8988T (cell line): Measurements from ENCODE around the gene CKB.
"Not testable (repeated sequence)": the region's sequence is repeated elsewhere in the genome, so short reads cannot be mapped to it uniquely, and the experiment has no call there.

Experiments used
- DNase-seq: peaks from one replicate; pipeline ENCODE4 v3.0.0; 2011

CKB gene

GRCh38 chr14:103525430-103526246, 3.0 kb upstream of the CKB start:
- DNase-seq = not testable (repeated sequence)

DNA sequence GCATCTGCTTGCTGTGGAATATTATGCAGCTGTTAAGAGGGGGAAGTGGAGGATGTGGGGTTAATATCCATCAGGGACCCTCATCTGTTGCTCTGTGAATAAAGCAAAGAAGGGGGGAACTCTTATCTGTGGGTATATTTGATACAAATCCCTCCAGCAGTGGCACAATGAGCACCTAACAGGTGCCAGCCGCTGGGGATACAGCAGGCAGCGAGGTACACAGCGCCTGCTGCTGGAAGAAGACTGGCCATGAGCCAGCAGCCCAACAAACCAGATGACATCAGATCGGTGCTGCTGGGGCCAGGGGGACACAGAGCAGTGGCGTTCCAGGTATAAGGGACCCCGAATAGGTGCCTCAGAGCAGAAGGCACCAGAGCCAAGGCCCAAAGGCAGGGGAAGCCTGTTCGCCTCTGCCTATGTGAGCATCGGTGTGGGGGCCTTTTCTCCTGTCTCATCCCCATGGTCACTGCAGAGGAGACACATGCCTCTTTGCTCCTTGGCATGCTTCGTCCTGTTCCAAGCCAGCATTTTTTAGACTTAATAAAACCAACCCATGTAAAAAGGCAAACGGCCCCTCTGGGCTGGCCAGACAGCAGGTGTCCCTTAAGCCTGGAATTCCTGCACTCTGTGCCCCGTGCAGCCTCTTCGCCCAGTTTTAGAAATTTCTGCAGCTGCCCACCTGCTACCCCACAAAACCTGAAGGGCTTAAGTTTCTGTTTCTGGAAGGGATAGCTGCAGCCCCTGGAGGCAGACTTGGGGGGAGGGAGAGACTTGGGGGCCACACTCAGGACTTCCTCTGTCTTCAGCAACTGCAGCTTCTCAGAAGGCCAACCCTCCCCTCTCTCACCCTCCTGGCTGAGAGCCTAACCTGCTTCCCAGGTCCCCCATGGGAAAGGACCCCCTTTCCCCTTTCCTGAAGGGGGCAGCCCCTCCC, 1.6 kb upstream of the CKB start:
- DNase-seq = peak; percentile 41

DNA sequence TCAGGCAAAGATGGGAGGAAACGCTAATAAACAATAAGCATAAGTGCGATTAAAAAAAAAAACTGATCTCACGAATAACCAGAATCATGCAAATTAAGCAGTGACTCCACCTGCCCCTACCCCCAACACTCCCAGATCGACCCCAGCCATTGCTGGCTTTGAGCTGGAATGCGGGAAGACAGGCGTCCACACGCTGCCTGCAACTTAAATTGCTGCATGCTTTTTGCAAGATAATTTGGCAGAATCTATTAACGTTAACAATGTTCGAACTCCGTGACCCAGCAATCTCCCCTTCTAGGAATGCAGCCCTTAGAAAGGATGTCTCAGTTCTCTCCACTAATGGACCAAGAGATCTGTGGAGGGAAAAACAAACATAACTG, 935 bp upstream of the CKB start:
- DNase-seq = peak; percentile 41

DNA sequence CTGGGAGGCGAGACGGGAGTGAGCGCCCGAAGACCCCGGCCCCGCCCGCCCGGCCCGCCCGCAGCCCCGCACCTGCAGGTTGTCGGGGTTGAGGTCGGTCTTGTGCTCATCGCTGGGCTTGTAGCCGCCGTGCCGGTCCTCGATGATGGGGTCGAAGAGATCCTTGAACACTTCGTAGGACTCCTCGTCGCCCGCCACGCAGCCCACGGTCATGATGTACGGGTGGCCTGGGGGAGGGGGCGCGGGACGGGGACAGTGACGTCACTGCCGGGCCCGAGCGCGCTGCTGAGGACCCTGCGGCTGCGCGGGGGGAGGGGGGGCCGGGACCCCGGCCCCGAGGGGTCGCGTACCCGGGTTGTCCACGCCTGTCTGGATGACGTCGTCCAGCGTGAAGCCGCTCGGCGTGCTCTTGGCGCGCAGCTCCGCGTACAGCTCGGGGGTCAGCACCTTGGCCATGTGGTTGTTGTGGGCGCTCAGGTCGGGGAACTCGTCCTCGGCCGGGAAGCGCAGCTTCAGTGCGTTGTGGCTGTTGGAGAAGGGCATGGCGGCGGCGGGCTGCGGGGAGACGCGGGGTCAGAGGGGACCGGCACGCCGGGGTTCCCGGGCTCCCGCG, 573 bp downstream of the CKB start:
- peak; percentile 76 for DNase-seq

GRCh38 chr14:103521438-103521950, 1.1 kb downstream of the CKB start:
- DNase-seq = peak; percentile 89

DNA sequence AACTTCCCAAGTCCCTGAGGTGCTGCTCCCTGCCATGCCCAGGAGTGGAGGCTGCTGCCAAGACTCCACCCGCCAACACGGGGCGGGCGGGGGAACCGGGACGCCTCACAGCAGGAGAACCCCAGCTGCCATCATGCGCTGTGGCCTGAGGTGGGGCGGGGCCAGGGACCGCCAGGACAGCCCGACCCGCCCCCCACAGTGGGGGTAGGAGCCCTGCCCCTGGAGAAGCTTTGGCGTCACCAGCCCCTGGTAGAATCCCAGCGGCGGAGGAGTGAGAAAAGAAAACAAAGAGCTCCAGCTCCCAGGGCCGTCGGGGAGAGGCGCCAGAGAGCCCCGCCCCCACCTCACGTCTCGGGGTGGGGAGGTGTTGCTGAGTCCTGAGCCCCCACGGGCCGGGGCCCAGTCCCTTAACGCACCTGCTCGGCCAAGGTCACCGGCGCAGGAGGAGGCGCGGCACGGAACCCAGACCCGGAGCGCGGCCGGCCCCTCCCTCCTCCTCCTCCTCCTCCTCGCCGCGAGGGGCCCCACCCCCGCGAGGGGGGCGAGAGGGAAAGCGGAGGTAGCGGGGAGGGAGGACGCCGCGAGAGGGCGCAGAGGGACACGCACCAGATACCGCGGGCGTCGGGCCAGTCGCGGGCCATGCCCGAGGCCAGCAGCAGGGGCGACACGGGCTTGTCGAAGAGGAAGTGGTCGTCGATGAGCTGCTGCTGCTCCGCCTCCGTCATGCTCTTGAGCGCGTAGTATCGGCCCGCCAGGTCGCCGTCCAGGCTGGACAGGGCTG, 1.8 kb downstream of the CKB start:
- DNase-seq = peak; percentile 99

- no peak for DNase-seq
These were observed 2.4 kb downstream of the CKB start for GRCh38 chr14:103520269-103520656.

- DNase-seq = no peak
These were observed 2.8 kb downstream of the CKB start for GRCh38 chr14:103519837-103520212.

GRCh38 chr14:103519043-103519836, 3.4 kb downstream of the CKB start:
- peak; percentile 45 for DNase-seq

- peak; percentile 98 for DNase-seq
These were observed 4.1 kb downstream of the CKB start for GRCh38 chr14:103518422-103519042.

GRCh38 chr14:103517721-103518421, 4.8 kb downstream of the CKB start:
- DNase-seq = peak; percentile 50

DNA sequence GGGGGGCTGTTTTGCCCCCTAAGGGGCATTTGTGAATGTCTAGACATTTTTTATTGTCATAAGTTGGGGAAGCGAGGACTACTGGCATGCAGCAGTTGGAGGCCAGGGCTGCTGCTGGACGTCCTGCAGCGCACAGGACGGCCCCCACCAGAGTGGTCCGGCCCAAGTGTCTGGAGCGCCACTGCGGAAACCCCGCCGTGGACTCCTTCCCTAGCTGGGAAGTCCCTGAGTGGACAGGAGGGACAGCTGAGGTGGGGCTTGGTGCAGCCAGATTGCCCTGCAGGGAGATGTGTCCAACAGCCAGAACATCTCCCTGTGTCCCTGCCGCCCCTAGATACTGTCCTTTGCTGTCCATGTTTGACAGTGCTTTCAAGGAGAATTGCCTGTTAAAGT, 5.5 kb downstream of the CKB start:
- DNase-seq = no peak

- DNase-seq = no peak
These were observed 6.0 kb downstream of the CKB start for GRCh38 chr14:103516426-103517173.

- DNase-seq = no peak
These were observed 7.8 kb downstream of the CKB start for GRCh38 chr14:103514596-103515421.

GRCh38 chr14:103512701-103513611, 9.7 kb downstream of the CKB start:
- peak; percentile 42 for DNase-seq

DNA sequence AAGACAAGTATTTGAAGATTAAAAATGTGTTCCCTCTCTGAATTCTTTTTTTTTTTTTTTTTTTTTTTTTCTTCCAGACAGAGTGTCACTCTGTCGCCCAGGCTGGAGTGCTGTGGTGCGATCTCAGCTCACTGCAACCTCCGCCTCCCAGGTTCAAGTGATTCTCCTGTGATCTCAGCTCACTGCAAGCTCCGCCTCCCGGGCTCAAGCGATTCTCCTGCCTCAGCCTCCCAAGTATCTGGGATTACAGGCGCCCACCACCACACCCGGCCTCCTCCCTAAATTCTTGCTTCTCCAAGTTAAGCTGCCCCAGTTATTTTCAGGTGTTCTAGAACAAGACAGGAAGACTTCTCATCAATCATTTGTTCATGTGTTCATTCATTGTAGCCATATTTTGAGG, 10.4 kb downstream of the CKB start:
- not testable (repeated sequence) for DNase-seq
